Stimulated activated CD8-positive, alpha-beta memory T cell treated with anti-CD3 and anti-CD28 coated beads, Interleukin-12 subunit alpha, Interleukin-12 subunit beta, amount 100 ng/mL, for 24 hours (primary cell): ENCODE results near the gene GTF2H2.
"Not testable (repeated sequence)": the region's sequence is repeated elsewhere in the genome, so short reads cannot be mapped to it uniquely, and the experiment has no call there.

Source experiments
- DNase-seq: peaks from one replicate; pipeline ENCODE4 v3.0.0-alpha.2; 2020; ENCODE audit errors: extremely low read depth

GTF2H2 gene

DNA sequence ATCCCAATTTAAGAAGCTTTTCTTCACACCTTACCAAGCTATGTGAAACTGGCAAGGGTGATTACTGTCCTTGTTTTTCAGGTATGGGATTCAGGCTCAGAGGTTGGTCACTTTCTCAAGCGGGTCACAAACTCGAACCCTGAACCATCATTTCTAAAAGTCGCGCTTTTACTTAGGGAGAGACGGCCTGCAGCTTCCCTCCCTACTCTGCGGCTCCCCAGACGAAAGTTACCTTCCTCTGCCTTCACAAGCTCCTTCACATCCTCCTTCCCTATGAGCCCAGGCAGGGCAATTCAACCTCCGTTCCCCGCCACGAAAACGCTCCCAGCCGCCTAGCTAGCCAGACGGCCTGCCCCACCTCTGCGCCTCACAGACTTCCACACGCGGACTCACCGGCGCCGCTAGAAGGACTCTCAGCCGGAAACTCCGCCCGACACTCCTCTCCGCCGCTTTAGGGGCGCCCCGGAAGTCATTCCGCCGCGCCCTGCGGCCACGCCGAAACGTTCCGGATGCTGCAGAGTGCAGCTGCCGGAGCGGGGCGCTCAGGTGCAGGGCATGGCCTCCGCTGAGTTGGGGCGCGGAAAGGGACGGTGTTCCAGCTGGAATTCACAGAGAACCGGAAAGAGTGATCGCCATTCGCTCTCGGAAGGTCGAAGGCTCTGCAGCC lies at the start of gene GTF2H2:
TSS of gene GTF2H2 (minus strand) at position 415 of the 667 bp plus-strand sequence. CDS start 4,913 bp downstream, outside the sequence.
- not testable (repeated sequence) for DNase-seq

DNA sequence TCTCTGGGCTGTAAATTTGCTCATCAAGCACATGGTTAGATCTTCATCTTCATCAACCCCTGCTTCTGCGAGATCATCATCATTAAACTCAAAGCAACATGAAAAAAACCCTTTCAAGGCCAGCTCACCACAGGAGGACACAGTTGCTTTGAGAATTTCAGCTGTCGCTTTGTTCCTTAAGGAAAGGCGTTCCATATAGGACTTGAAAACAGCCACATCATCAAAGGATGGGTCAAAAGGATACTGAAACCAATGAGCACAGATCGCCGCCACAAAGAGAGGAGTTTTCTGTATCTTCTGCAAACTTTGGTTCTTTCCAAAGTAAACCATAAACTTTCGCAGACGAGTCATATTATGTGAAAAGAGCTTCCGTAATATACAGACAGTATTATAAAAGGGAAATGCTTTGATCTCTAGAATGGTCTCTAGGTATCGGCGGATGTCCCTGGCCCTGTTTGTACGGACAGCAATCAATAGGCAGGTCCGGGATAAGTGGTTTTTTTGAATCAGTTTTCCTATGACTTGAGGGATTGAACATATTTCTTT lies 42.3 kb upstream of the GTF2H2 start:
- not testable (repeated sequence) for DNase-seq

DNA sequence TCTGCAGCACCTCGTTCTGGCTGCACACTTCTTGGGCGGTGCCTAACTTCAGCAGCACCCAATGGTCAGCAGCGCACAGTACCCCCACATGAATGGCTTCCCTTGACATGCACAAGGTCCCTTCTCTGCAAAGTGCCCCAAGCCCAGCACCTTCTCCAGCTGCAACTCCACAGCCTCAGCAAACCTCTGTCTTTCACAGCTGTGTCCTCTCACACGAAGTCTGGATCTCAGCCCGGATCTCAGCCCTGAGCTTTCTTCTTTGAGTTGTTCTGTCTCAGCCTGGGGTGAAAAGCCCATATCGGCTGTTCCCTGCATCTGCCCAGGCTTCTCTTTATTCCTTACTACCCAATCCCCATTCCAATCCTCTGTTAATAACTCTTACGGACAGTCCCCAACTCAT lies 32.5 kb upstream of the GTF2H2 start:
- not testable (repeated sequence) for DNase-seq

DNA sequence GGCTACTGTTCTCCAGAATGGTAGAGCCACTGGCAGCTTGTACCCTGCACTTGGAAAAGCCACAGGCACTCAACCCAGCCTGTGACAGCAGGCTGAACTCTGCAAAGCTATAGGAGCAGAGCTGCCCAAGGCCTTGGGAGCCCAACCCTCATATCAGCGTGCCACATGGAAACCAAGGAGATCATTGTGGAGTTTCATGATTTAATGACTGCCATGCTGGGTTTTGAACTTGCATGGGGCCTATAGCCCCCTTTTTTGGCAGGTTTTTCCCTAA lies 30.4 kb upstream of the GTF2H2 start:
- DNase-seq: not testable (repeated sequence)

GRCh38 chr5:71097173-71097929 lies 29.9 kb upstream of the GTF2H2 start:
- DNase-seq: not testable (repeated sequence)

- DNase-seq: not testable (repeated sequence)
Observed at GRCh38 chr5:71089773-71090172, 22.3 kb upstream of the GTF2H2 start.

- not testable (repeated sequence) for DNase-seq
Observed at GRCh38 chr5:71088754-71089153, 21.3 kb upstream of the GTF2H2 start.

GRCh38 chr5:71086145-71086544 lies 18.7 kb upstream of the GTF2H2 start:
- not testable (repeated sequence) for DNase-seq

- not testable (repeated sequence) for DNase-seq
Observed at GRCh38 chr5:71084280-71085063, 17.0 kb upstream of the GTF2H2 start.

GRCh38 chr5:71082898-71083297 lies 15.4 kb upstream of the GTF2H2 start:
- DNase-seq: not testable (repeated sequence)

DNA sequence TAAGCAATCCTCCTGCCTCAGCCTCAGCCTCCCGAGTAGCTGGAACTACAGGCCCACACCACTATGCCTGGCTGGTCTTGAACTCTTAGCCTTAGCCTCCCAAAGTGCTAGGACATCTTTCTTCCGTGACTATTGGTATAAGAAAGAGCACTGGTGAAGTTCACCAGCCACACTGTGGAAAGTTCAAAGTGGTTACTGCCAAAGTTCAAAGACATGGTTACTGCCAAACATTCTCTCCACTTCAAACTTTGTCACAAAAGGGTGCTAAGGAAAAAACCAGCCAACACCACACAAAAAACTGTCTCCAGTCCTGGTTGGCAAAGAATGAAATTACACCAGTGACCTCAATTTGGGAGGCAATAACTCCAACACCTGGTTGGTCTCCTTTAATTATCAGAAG lies 14.9 kb upstream of the GTF2H2 start:
- not testable (repeated sequence) for DNase-seq

DNA sequence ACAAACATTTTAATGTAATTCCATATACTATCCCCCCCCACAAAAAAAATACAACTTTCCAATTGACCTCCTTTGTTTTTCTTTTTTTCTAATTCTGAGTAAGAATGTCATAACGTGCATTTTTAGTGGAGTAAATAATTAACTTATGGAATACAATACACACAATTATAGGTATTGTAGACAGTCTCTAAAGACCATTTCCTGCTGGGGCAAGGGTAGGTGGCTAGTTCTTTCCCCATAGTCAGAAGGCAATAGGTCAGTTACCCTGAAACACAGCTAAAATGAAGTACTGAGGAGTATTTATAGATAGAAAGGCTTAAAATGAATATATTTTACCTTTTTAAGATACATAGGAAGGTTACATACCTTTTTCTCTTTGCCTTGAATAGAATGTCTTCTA lies 6.2 kb downstream of the GTF2H2 start:
- not testable (repeated sequence) for DNase-seq

DNA sequence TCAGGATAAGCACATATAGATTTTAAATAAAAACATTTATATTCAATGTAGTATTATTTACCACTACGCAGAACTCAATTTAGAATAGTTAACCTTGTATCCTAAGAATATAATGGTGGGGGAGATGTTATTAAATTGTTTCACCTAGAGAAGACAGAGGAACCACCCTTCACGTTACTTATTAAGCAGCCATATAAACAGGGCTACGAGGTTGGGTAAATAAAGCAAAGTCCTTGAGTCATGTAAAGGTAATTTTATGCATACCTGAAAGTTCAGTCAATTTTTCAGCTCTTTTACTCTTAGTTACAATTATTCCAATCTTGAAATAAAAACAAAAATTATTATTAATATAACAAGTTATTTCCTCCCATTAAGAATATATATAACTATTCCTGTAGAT lies 8.1 kb downstream of the GTF2H2 start:
- not testable (repeated sequence) for DNase-seq

GRCh38 chr5:71044808-71045207 lies 22.7 kb downstream of the GTF2H2 start:
- DNase-seq: not testable (repeated sequence)

- DNase-seq: not testable (repeated sequence)
Observed at GRCh38 chr5:71044128-71044527, 23.3 kb downstream of the GTF2H2 start.

DNA sequence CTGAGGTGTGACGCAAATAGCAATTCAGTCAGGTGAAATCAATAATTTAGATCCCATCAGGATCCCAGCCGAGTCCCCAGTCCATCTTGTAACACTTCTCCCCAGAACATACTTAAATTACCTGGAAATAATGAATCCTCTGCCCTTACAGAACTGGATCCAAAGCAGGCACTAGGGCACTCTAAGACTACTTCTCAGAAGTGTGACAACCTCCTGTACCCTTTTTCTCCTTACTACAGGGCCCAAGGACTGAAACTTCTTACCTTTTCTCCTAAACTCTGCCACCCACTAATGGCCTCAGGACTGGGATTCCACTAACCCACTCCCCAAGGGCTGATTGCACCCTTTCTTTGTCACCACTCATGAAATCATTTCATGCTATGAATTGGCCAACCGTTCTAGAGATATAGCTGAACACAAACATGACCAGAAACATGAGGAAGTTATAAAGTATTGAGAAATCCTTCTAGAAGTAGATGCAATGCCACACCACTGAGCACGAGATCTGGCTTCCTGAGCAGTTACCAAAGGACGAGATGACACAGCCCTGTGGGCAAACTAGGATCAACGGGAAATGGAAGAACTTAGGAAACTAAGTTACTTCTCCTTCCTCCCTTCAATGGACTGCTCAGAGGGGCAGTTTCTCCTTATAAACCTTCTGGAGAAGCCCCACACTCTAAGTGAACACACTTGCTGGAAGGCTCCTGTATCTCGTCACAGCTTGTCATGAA lies 36.3 kb downstream of the GTF2H2 start:
- DNase-seq: not testable (repeated sequence)

DNA sequence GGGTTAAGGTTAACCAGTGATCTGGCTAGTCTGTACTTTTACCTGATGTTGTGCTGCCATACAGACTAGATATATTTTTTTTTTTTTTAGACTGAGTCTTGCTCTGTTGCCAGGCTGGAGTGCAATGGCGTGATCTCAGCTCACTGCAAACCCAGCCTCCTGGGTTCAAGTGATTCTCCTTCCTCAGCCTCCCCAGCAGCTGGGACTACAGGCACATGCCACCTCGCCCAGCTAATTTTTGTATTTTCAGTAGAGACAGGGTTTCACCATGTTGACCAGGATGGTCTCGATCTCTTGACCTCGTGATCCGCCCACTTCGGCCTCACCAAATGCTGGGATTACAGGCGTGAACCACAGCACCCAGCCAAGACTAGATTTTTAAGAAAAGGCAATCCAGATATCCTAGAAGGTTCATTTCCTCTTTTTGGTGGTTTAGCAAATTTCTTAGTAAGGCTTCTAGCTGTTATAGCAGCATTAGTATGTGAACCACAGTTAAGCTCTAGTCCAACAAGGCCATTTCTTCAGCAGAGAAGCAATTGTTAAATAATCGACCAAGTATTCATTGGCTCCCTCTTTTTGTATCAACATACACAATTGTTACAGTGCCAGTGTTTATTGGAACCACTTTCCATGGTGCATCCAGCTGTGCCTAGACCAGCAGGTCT lies 42.1 kb downstream of the GTF2H2 start, which contains the start of gene NAIP:
TSS of gene NAIP (minus strand) at position 51 of the 665 bp plus-strand sequence. CDS start 12,424 bp downstream, outside the sequence.
- DNase-seq: not testable (repeated sequence)

GRCh38 chr5:71020643-71021042 lies 46.8 kb downstream of the GTF2H2 start:
- DNase-seq: not testable (repeated sequence)

GRCh38 chr5:71018376-71019005 lies 49.0 kb downstream of the GTF2H2 start:
- DNase-seq: not testable (repeated sequence)

DNA sequence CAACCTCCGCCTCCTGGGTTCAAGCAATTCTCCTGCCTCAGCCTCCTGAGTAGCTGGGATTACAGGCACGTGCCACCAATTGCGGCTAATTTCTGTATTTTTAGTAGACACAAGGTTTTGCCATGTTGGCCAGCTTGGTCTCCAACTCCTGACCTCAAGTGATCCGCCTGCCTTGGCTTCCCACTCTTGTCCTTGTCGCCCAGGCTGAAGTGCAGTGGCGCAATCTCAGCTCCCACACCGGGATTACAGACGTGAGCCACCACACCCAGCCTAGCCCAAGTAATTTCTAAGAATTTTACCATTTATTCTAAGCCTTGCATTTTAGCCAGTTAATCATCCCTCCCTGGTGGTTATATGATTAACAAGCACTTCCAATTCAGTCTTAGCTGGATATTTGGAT lies 53.3 kb downstream of the GTF2H2 start:
- no peak for DNase-seq
